GM13976 (cell line): ENCODE measurements around the gene TMEM131L.
"Not testable (repeated sequence)": the region's sequence is repeated elsewhere in the genome, so short reads cannot be mapped to it uniquely, and the experiment has no call there.

Experiments used
- DNase-seq: peaks from one replicate; pipeline ENCODE4 v3.0.0; 2012; ENCODE audit warnings: low spot score
- in situ Hi-C: fragments of 300-500 bp; cut with MboI; formaldehyde crosslinking; loops from one replicate; pipeline ENCODE4 v1.12.0; 2022; ENCODE audit warnings: low sequenced_read_pairs, mixed read lengths, inconsistent platforms; ENCODE audit not compliant: unreplicated experiment
- TF ChIP-seq, protein P1 (sequence below): IDR thresholded peaks from 2 replicates; pipeline ENCODE4 v1.5.1; 2012; ENCODE audit warnings: borderline replicate concordance, mild to moderate bottlenecking; ENCODE audit not compliant: insufficient read depth; ENCODE audit errors: extremely low read depth, missing control alignments, control extremely low read depth

The TMEM131L gene

DNA sequence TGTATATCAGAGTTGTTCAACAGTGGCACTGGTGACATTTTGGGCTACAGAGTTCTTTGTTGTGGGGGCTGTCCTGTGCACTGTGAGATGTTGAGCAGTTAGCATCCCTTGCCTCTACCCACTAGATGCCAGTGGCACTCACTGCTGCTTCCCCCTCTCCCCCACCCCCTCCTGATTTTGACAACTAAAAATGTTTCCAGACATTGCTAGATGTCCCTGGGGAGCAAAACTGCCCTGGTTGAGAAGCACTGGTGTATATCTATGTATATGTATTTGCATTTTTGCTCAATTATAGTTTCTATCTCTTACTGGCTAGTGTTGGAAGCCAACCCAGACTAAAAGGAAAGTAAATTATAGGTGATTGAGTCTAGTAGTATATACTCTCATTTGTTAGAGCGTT, 2.4 kb downstream of the TMEM131L start:
- TF ChIP-seq, protein P1, sequence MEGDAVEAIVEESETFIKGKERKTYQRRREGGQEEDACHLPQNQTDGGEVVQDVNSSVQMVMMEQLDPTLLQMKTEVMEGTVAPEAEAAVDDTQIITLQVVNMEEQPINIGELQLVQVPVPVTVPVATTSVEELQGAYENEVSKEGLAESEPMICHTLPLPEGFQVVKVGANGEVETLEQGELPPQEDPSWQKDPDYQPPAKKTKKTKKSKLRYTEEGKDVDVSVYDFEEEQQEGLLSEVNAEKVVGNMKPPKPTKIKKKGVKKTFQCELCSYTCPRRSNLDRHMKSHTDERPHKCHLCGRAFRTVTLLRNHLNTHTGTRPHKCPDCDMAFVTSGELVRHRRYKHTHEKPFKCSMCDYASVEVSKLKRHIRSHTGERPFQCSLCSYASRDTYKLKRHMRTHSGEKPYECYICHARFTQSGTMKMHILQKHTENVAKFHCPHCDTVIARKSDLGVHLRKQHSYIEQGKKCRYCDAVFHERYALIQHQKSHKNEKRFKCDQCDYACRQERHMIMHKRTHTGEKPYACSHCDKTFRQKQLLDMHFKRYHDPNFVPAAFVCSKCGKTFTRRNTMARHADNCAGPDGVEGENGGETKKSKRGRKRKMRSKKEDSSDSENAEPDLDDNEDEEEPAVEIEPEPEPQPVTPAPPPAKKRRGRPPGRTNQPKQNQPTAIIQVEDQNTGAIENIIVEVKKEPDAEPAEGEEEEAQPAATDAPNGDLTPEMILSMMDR, result no peak
- in situ Hi-C loops, result no loop called here
- no peak for DNase-seq

DNA sequence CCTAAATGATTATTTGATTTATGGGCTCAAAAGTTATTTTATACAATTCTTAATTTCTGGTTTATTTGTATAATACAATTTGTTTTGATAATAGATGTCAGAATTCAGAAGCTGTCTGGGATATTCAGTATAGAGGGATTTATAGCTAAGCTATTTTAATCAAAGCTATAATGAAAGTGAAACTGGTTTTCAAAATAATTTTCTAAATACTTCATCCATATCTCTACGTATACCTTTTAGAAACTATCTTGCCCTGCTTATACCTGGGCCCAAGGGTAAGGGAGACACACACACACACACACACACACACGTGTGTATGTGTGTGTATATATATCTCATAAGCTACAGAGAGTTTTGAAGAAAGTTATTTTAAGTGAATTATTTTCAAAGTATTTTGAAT, 2.9 kb downstream of the TMEM131L start:
- TF ChIP-seq, protein P1, result no peak
- in situ Hi-C loops, result no loop called here
- DNase-seq, result no peak

DNA sequence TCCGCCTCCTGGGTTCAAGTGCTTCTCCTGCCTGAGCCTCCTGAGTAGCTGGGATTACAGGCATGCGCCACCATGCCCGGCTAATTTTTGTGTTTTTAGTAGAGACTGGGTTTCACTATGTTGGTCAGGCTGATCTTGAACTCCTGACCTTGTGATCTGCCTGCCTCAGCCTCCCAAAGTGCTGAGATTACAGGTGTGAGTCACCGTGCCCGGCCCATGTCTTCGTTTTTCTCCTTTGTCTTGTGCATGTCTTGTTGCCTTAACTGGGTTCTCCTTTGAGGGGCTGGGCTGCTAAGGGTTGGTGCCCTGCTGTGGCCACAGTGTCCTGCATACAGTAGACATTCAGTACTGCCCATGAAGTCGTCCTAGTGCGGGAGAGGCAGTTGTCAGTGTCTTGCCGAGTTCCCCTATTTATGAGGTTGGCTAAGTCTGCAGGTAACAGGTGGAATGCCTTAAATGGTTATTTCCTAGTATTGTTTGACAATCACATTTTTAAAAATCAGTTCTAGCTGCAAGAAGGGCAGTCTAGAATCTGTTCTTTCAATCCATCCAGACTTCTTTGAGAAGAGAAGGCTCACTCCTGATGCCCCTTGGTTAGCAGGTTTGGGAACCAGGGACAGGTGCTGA, 5.0 kb downstream of the TMEM131L start:
- in situ Hi-C loops, DNase-seq: not testable (repeated sequence)

DNA sequence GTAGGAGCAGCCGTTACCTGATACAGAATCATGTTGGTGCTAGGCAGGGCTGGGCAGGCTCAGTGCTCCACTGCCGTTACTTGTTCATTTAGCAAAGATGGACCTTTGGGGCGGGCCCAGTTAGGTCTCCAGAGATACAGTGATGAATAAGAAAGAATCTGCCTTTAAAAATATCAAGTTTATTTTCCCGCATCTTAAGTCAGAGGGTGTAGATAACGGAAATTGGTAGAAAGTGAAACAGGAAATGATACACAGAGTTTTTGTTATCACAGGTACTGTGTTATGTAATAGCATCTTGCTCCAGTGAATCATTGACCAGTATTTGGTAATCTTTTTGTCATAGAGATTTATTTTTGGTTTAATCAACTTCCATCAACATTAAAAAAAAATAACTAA, 5.5 kb downstream of the TMEM131L start:
- no peak for DNase-seq
- TF ChIP-seq, protein P1, result no peak
- in situ Hi-C loops, result no loop called here

DNA sequence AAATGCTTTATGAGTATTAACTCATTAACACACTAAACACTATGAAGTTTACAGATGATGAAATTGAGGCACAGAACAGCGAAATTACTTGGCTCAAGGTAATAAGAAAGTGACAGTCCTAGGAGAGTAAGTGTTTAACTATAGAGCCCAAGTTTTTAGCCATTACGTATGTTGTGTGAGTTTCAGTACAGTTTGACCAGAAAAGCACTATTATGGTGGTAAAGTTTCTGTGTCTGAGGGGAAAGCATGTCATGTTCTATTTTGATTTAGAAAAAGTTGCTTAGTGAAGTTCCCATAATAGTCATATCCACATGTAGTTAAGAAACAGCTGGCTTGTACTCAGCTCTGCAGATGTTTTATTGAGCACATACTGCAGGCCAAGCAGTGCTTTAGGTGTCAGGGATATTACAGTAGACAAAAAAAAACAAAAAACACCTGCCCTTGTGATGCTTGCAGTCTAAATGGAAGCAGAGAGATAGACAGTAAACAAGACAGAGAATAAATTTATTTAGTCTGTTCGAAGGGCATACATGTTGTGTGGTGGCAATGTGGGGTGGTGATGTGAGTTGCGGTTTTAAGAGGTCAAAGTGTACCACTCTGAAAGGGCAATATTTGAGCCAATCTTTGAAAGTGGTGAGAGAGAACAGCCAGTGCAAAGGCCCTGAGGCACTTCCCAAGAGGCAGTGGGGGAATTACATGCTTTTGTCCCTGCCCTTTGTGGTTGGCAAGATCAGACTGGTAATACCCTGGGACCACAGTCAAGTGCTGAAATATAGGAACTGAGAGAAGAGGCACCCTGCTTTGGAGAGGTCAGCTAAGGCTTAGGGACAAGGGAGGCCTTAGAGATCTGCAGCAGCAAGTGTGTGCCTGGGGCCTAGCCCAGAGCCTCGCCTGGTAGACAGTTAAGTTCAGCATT, 6.2 kb downstream of the TMEM131L start:
- peak; percentile 60 for DNase-seq
- in situ Hi-C loops, result no loop called here
- TF ChIP-seq, protein P1, result no peak

DNA sequence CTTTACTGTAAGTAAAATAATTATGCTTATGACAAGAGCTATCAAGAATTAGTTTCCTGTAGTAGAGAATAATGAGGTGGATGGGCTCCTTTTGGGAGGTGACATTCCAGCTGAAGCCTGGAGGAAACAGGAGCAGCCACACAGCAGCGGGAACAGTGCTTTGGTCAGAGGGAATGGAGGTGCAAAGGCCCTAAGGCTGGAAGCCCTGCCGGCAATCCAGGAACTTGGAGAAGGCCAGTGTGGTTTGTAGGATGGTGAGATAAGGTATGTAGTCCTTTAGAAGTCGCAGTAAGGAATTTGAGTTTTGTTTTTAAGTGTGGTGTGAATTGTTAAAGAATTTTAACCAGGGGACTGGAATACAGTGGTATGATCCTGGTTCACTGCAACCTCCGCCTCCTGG, 8.1 kb downstream of the TMEM131L start:
- no peak for DNase-seq
- in situ Hi-C loops, result no loop called here
- TF ChIP-seq, protein P1, result no peak

DNA sequence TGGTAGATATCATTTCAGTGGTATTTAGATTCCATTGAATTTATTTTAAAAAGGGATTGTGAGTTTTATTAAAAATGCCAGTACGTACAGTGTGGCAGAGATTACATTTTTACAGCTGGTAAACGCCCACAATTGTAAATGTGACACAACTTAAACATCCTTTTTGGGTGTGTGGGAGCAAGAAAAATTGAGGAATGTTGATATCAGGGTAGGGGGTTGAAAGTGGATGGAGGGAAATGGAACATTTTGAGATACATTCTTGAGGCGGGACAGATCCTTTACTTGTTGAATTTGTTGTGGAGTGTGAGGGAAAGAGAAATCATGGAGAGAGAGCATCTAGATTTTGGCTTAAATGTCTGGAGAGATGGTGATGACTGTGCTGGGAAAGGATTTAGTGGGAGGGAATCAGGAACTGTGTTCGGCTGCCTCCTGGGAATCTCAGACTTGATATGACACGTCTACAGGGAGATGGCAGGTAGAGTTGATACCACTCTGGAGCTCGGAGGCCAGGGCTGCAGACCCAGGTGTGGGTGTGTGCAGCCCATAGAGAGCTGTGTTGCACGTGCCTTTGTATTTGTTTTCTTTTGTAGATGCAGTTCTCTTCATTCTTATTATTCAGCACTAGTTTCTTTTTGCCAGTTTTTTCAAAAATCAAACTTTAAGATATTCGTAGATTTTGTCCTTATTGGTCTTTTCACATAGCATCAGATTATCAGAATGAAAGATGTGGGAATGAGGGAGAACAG, 10.8 kb downstream of the TMEM131L start:
- DNase-seq, result no peak
- TF ChIP-seq, protein P1, result no peak
- in situ Hi-C loops, result no loop called here
